Motor neuron (in vitro differentiated cells): Measurements from ENCODE around the gene PDE3A. TPM values are rescaled to one million over a fixed set of nuclear protein-coding genes. Genes with fewer than 3 reads are reported as not detected.

ENCODE experiments used
- ATAC-seq, 8 experiments: fragments of 200-7000 bp; cut with Tn5 transposase; replicated peaks in 6 of 8; 2 replicates each; pipeline ENCODE4 v1.8.0; 2021; ENCODE audit warnings: mild to moderate bottlenecking in 8 of 8, moderate library complexity in 8 of 8
- H3K27ac ChIP-seq, 2 donors: fragments of 250-450 bp; sonication (Bioruptor Pico); 2 replicates each; pipeline ENCODE4 v1.9.0; 2021; ENCODE audit warnings: antibody characterized with exemption in 2 of 2, mild to moderate bottlenecking in 2 of 2, moderate library complexity in 1 of 2
- H3K4me1 ChIP-seq, 2 donors: fragments of 250-450 bp; sonication (Bioruptor Pico); replicated peaks in 1 of 2; 2 replicates each; pipeline ENCODE4 v1.6.1; 2021; ENCODE audit warnings: antibody characterized with exemption in 2 of 2, mild to moderate bottlenecking in 2 of 2, moderate library complexity in 1 of 2
- H3K4me3 ChIP-seq, 5 donors: fragments of 250-450 bp; sonication (Bioruptor Pico); 2 replicates each; pipeline ENCODE4 v1.9.0; 2021; ENCODE audit warnings: antibody characterized with exemption in 5 of 5, mild to moderate bottlenecking in 5 of 5, moderate library complexity in 4 of 5
- WGBS, 10 experiments: fragments of 450-650 bp; shearing (Covaris generic); methylation state at CpG; one replicate each; pipeline ENCODE4 v1.0.0; 2022; 5-methylcytosine and 5-hydroxymethylcytosine counted together
- in situ Hi-C, 9 experiments: fragments of 400-800 bp; cut with MboI; loops; one replicate each; pipeline ENCODE4 v1.15.0; 2021; ENCODE audit warnings: low sequenced_read_pairs in 9 of 9, low pct_unique_long_range_greater_than_20kb in 2 of 9; ENCODE audit not compliant: unreplicated experiment in 9 of 9
- total RNA-seq, 8 experiments: library from RNA; unstranded; fragments of 300-600 nt; gene quantifications; 2 replicates each; pipeline versions ENCODE4 v1.2.3 to v1.2.4, GENCODE V29; 2022

The PDE3A gene
- total RNA-seq, 8 experiments from 2014 or later: 0.41 to 18.7 (median 5.6) TPM

DNA sequence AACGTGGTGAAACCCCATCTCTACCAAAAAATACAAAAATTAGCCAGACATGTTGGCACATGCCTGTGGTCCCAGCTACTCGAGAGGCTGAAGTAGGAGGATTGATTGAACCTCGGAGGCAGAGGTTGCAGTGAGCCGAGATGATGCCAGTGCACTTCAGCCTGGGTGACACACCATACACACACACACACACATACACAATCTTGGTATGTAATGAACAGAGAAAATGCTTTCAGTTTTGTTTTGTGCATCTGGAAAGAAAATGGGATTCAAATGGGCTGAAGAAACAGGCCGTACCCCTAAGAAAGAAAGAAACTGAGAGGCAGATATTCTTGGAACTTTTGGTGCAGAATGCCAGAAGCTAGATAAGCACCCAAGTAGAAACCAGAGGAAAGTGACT is 107.2 kb downstream of the PDE3A start:
- in situ Hi-C loops: no loop called here
- WGBS, 10 experiments: 90 to 100% (median 100%) methylated on average over 1 to 4 of the region's 5 CpGs; no CpG with 5 or more reads in 3 of the 10 experiments
- Histone ChIP-seq H3K4me1 (peaks cover 10 to 18% of the 10 kb centered on the region in 2 donors), H3K27ac (no peak overlapping the region), H3K4me3 (no peak overlapping the region)
- ATAC-seq: no peak

DNA sequence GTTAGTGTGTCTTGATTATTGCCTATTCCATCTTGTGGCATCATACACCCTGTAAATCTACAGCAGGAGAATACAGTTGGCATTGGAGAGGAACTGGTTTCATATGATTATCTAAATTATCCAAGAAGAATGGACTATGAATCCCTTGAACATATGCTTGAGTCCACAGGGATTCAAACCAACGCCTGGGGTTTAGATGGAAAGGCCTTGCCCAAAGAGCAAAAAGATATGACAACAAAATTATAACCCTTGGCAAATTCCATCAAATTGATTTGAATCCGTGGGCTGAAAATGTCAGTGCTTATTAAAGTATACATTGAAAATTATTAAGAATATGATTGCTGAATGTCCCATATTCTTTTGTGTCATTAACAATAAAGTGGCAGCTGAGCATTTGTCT is 108.2 kb downstream of the PDE3A start:
- Histone ChIP-seq H3K27ac (no peak overlapping the region), H3K4me3 (no peak overlapping the region), H3K4me1 (peaks cover 10 to 18% of the 10 kb centered on the region in 2 donors)
- ATAC-seq: no peak
- in situ Hi-C loops: no loop called here
- 44 to 94% (median 80%) methylated on average over 1 to 2 of the region's 2 CpGs; no CpG with 5 or more reads in 2 of the 10 experiments for WGBS, 10 experiments

DNA sequence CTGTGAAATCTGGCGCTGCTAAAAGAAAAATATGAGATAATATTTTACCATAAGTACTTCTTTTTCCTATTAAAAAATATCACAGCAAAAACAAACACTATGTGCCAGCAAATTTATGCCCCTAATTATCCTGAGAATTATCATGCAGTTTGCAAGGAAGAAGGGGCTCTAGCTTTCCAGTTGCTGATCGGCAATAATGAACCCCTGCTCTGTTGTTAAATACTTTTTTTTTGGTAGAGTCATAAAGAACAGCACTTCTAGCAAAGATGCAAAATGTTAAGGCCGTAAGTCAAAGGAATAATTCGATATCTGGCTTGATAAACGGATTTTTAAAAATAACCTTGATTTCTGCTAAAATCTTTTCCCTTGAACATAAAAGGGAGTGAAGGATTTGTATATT is 108.9 kb downstream of the PDE3A start:
- in situ Hi-C loops: no loop called here
- no peak for ATAC-seq
- no peak overlapping the region for H3K4me3 ChIP-seq
- H3K4me1 ChIP-seq: peaks cover 10 to 18% of the 10 kb centered on the region in 2 donors
- 59 to 100% (median 68%) methylated on average over 2 to 5 of the region's 5 CpGs; no CpG with 5 or more reads in 1 of the 10 experiments for WGBS, 10 experiments
- no peak overlapping the region for H3K27ac ChIP-seq

DNA sequence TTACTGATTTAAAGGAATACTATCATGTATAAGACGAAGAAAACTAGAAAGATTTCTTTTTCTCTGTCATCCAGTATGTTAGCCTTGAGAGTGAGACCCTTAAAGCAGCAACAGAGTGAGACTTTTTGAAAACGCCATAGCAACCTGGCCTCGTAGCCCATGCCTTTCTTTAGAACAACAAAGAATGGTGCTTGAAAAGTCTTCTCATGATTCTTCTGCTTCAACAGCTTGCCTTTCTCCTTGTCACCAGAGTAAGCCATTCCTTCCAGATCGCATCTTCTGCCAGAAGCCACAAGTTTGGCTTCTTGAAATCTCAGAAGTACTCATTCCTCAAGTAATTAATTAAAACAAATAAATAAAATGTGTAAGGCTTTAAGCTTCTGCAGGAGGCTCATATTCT is 109.3 kb downstream of the PDE3A start:
- 0 to 62% (median 26%) methylated on average over 1 to 4 of the region's 4 CpGs for WGBS, 10 experiments
- no peak overlapping the region for H3K4me3 ChIP-seq
- in situ Hi-C loops: no loop called here
- H3K27ac ChIP-seq: no peak overlapping the region
- ATAC-seq: peak in 3 of 8 experiments; percentile 30 to 80 (median 50)
- H3K4me1 ChIP-seq: peaks cover 10 to 18% of the 10 kb centered on the region in 2 donors

DNA sequence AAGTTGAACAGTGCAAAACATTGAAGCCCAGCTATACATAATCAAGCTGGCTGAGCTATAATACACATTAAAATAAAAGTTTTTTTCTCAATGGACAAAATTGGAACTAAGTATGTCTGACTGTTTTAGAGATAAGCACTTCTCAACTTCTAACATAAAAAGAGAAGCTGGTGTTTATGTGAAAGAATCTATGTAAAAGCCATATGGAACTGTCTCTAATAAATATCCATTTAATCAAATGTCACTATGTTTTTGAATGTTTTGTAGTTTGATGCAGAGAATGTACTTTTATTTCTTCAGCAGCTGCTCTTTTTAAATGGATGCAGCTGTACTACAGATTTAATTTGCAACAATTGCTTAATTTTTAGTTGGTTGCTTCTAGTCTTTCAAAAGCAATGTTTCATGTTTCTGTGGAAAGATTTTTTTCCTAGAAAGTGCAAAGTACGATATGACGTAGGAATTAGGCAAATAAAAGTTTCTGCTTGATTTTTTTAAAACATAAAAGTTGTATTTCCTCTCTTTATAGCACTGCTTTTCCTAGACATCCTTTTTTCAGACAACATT is 114.2 kb downstream of the PDE3A start:
- WGBS, 10 experiments: 9 to 100% (median 79%) methylated on average over 2 of the region's 2 CpGs; no CpG with 5 or more reads in 3 of the 10 experiments
- no peak overlapping the region for H3K27ac ChIP-seq
- H3K4me3 ChIP-seq: no peak overlapping the region
- peaks cover 5 to 7% of the 10 kb centered on the region in 2 donors for H3K4me1 ChIP-seq
- in situ Hi-C loops: no loop called here
- no peak for ATAC-seq

DNA sequence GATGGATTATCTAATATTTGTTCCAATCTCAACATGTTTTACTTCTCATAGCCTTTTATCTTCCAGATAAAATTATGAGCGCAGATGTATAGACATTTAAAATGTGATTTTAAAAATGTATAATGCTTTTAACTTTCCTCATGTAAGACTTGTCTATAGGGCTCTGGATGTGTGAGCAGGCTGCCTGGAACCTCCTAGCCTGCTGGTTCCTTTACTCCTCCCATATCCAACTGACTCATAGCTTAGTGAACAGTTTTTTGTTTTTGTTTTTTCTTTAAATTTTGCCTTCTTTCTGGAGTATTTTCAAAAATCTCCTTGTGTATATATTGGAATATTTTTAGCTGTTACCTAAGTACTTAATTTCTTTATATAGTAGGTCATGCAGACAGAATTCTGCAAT is 115.4 kb downstream of the PDE3A start:
- Histone ChIP-seq H3K4me3 (no peak overlapping the region), H3K4me1 (no peaks in the 10 kb centered on the region), H3K27ac (no peak overlapping the region)
- no peak for ATAC-seq
- 83 to 100% (median 100%) methylated on average over 1 of the region's 1 CpG; no CpG with 5 or more reads in 2 of the 10 experiments for WGBS, 10 experiments
- in situ Hi-C loops: no loop called here

DNA sequence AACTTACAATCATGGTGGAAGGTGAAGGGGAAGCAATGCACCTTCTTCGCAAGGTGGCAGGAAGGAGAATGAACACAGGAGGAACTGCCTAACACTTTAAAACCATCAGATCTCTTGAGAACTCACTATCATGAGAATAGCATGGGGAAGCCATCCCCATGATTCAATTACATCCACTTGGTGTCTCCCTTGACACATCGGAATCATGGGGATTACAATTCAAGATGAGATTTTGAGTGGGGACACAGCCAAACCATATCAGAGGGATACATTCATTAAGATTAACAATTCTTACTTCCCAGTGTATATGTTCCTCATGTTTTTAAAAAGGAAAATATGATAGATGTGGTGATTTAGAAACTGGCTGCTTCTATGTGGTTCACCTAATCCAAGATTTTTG is 117.9 kb downstream of the PDE3A start:
- 75 to 100% (median 95%) methylated on average over 1 to 2 of the region's 2 CpGs; no CpG with 5 or more reads in 4 of the 10 experiments for WGBS, 10 experiments
- Histone ChIP-seq H3K4me1 (peaks cover 0 to 5% of the 10 kb centered on the region in 2 donors), H3K27ac (no peak overlapping the region), H3K4me3 (no peak overlapping the region)
- in situ Hi-C loops: no loop called here
- ATAC-seq: peak in 1 of 8 experiments; percentile 38

DNA sequence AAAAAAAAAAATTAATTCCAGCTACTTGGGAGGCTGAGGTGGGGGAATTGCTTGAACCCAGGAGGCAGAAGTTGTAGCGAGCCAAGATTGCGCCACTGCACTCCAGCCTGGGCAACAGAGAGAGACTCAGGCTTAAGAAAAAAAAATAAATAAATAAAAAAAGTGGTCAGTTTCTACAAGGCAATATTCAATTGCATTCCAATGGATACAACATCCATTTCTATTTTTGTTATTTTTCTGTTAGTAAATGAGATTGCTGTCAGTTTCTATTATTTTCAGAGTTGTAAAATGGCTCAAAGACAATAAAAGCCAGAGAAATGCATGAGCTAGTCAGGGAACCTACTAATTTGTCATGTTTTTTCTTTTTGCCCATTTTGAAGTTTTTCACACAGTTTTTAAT is 119.2 kb downstream of the PDE3A start:
- in situ Hi-C loops: no loop called here
- H3K27ac ChIP-seq: no peak overlapping the region
- no peak for ATAC-seq
- H3K4me1 ChIP-seq: peaks cover 0 to 5% of the 10 kb centered on the region in 2 donors
- no peak overlapping the region for H3K4me3 ChIP-seq
- 33 to 100% (median 90%) methylated on average over 1 to 2 of the region's 2 CpGs; no CpG with 5 or more reads in 1 of the 10 experiments for WGBS, 10 experiments

DNA sequence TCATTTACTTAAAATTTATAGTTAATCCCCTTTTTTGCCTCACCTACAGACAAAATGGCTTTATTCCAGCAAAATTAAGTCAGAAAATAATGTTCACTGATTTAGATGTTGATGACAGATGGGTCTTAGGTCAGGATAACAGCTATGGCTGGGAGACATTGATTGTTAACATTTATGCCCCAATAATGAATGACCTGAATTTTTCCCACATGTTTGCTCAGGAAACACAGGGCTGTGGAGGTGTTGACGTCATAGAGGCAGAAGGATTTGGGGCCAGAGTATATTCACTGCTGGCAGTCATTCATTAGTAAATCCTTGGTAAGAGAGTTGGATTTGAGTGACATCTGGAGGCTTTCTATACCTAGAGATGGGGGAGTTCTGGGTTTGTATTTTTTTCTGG is 121.3 kb downstream of the PDE3A start:
- no peak overlapping the region for H3K4me3 ChIP-seq
- 0 to 67% (median 30%) methylated on average over 1 of the region's 1 CpG; no CpG with 5 or more reads in 4 of the 10 experiments for WGBS, 10 experiments
- no peak overlapping the region for H3K27ac ChIP-seq
- in situ Hi-C loops: no loop called here
- peak in 4 of 8 experiments; percentile 15 to 56 (median 46) for ATAC-seq
- peaks cover 0 to 5% of the 10 kb centered on the region in 2 donors for H3K4me1 ChIP-seq

DNA sequence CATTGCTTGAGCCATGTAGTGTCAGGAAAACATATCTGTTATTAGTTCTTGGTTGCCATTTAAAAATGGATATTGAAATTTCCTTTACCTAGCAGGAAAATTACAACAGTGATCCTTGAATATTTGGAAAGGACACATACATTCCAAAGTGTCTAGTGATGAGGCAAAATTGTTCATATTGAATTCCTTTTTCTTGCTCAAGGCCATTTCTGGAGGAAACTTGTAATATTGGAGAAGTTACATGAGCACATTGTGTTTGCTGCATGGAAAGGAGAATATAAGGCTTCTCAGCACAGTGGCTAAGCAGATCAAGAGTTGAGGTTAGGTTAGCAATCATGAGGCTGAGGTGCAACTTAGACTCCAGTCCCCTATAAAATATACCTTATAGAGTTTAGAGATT is 121.9 kb downstream of the PDE3A start:
- Histone ChIP-seq H3K4me1 (peaks cover 0 to 5% of the 10 kb centered on the region in 2 donors), H3K27ac (no peak overlapping the region), H3K4me3 (no peak overlapping the region)
- no peak for ATAC-seq
- in situ Hi-C loops: no loop called here

DNA sequence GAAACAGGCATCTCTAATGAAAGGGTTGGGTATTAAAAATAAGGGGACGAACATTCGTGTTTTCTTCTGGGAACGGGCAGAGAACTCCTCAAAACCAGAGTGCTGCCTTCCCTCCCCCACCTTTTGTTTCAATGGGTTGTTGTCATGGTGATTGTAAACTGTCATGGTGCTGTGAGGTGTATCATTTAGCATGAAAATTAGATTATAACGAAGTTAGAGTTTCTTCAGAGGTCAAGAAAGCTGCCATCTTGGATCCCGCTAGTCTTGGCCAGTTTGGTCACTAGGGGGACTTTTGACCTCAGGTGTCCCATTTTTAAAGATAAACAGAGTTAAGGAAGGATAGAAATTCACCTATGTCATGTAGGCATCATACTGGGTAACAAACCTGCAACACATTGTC is 123.0 kb downstream of the PDE3A start:
- no peak overlapping the region for H3K27ac ChIP-seq
- ATAC-seq: no peak
- no peak overlapping the region for H3K4me3 ChIP-seq
- H3K4me1 ChIP-seq: peaks cover 0 to 5% of the 10 kb centered on the region in 2 donors
- in situ Hi-C loops: no loop called here
- 0 to 100% (median 73%) methylated on average over 1 to 5 of the region's 5 CpGs; no CpG with 5 or more reads in 2 of the 10 experiments for WGBS, 10 experiments

DNA sequence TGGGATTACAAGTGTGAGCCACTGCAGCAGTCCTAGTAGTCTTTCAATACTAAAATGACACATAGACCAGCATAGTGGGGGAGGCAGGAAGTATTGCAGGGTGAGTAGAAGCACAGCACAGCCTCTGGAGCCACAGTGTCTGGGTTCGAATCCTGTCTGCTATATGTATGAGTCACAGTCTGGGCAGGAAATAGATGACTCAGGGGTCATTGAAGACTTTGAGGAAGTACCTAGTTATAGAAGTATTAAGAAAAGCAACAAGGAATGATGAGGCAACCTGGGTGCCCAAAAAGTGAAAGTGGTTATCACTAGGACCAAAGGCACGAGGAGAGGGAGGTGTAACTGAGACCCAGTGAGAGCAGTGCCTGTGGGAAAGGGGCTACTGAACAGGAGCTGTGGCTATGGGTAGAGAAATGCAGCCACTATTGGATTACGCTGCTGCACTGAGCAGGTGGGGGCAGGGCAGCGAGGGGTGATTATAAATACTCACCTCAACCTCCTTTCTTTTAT is 124.0 kb downstream of the PDE3A start:
- no peak for ATAC-seq

DNA sequence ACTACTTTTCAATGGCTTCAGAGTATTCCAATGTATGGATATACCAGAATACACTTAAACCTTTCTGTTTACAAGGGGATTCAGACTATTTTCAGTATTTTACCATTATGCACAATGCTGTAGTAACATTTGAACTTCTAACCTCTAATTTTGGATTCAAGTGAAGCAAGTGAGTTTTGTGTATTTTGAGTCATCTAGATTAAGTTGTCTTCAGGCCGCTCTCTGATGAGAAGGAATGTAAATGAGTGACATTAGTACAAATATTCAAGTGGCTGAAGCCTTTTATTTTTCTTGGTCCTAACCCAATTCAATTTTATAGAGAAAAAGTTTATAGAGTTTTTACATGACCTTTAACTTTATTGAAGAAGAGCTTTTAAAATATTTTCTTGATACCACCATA is 125.6 kb downstream of the PDE3A start:
- Histone ChIP-seq H3K27ac (no peak overlapping the region), H3K4me3 (no peak overlapping the region), H3K4me1 (peaks cover 0 to 3% of the 10 kb centered on the region in 2 donors)
- WGBS, 10 experiments: 0 to 100% (median 88%) methylated on average over 1 of the region's 1 CpG; no CpG with 5 or more reads in 3 of the 10 experiments
- ATAC-seq: peak in 1 of 8 experiments; percentile 49
- in situ Hi-C loops: no loop called here

More for the DNA sequence above, 124.0 kb downstream of the PDE3A start:
- Histone ChIP-seq H3K4me3 (no peak overlapping the region), H3K27ac (no peak overlapping the region), H3K4me1 (peaks cover 0 to 5% of the 10 kb centered on the region in 2 donors)
- WGBS, 10 experiments: 70 to 100% (median 98%) methylated on average over 1 to 4 of the region's 4 CpGs; no CpG with 5 or more reads in 2 of the 10 experiments
- in situ Hi-C loops: no loop called here

DNA sequence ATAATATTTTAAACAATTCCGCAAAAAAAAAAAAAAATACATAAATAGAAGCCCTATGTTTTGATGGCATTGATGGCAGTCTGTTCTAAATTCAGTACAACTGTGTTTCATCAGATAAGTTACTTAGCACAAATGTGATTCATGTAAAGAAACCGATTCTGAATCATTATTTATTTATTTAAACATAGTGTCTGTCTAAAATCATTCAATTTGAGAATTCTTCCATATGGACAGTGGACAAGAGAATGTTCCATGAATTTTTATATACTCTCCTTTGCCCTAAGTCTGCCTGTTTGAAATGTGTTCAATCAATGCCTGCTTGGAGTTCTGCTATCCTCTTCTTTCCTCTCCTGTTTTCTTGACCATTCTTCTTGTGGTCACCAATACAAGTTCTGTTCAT is 126.5 kb downstream of the PDE3A start:
- ATAC-seq: no peak
- Histone ChIP-seq H3K4me3 (no peak overlapping the region), H3K4me1 (no peaks in the 10 kb centered on the region), H3K27ac (no peak overlapping the region)
- in situ Hi-C loops: no loop called here
- WGBS, 10 experiments: 50 to 100% (median 84%) methylated on average over 1 to 2 of the region's 2 CpGs
